H9 (cell line): ENCODE data around the gene CCDC74B. TPM values are rescaled to one million over a fixed set of nuclear protein-coding genes. Genes with fewer than 3 reads are reported as not detected.
"Not testable (repeated sequence)": the region's sequence is repeated elsewhere in the genome, so short reads cannot be mapped to it uniquely, and the experiment has no call there.

Source experiments
- DNase-seq: peaks from one replicate; pipeline ENCODE4 v3.0.0-alpha.2; 2017
- H2AFZ ChIP-seq: one replicate; pipeline ENCODE4 v1.6.1; 2013; ENCODE audit warnings: mild to moderate bottlenecking, low read length, control low read depth, moderate library complexity
- H2AK5ac ChIP-seq: 2 replicates; pipeline ENCODE4 v1.6.1; 2013; ENCODE audit warnings: low read length, control low read depth, mixed read lengths; ENCODE audit not compliant: insufficient read length
- H2BK120ac ChIP-seq: one replicate; pipeline ENCODE4 v1.6.1; 2013; ENCODE audit warnings: low read depth, mild to moderate bottlenecking, low read length, control low read depth, inconsistent platforms; ENCODE audit not compliant: poor library complexity, severe bottlenecking
- H2BK12ac ChIP-seq: 2 replicates; pipeline ENCODE4 v1.6.1; 2013; ENCODE audit warnings: low read length, control low read depth, mixed read lengths, low read depth; ENCODE audit not compliant: insufficient read length
- H2BK15ac ChIP-seq: 2 replicates; pipeline ENCODE4 v1.6.1; 2013; ENCODE audit warnings: low read depth, low read length, control low read depth
- H2BK20ac ChIP-seq: one replicate; pipeline ENCODE4 v1.6.1; 2013; ENCODE audit warnings: low read depth, mild to moderate bottlenecking, low read length, control low read depth, inconsistent platforms; ENCODE audit not compliant: poor library complexity, severe bottlenecking
- H2BK5ac ChIP-seq: 2 replicates; pipeline ENCODE4 v1.6.1; 2013; ENCODE audit warnings: low read length, control low read depth, mixed read lengths; ENCODE audit not compliant: insufficient read length
- H3K14ac ChIP-seq: 2 replicates; pipeline ENCODE4 v1.6.1; 2013; ENCODE audit warnings: low read length, control low read depth; ENCODE audit not compliant: insufficient read depth
- H3K18ac ChIP-seq: 2 replicates; pipeline ENCODE4 v1.6.1; 2013; ENCODE audit warnings: low read depth, mild to moderate bottlenecking, mixed read lengths, low read length, control low read depth; ENCODE audit not compliant: insufficient read length
- H3K23ac ChIP-seq: 2 replicates; pipeline ENCODE4 v1.6.1; 2013; ENCODE audit warnings: low read length, control low read depth, mixed read lengths, low read depth; ENCODE audit not compliant: insufficient read length
- H3K23me2 ChIP-seq: 2 replicates; pipeline ENCODE4 v1.6.1; 2013; ENCODE audit warnings: low read depth, mild to moderate bottlenecking, mixed read lengths, low read length, control low read depth; ENCODE audit not compliant: insufficient read length, poor library complexity, severe bottlenecking
- H3K27ac ChIP-seq: 2 replicates; pipeline ENCODE4 v1.5.1; 2013; ENCODE audit warnings: low read length, control low read depth, mixed read lengths, low read depth; ENCODE audit not compliant: insufficient read length
- H3K27me3 ChIP-seq: 2 replicates; pipeline ENCODE4 v1.6.1; 2013; ENCODE audit warnings: low read length, control low read depth, inconsistent platforms; ENCODE audit not compliant: insufficient read depth
- H3K4ac ChIP-seq: 2 replicates; pipeline ENCODE4 v1.6.1; 2013; ENCODE audit warnings: low read depth, mild to moderate bottlenecking, control low read depth, inconsistent platforms, low read length, moderate library complexity
- H3K4me1 ChIP-seq: 2 replicates; pipeline ENCODE4 v1.6.1; 2013; ENCODE audit warnings: low read length, control low read depth, inconsistent platforms; ENCODE audit not compliant: insufficient read depth
- H3K4me2 ChIP-seq: 2 replicates; pipeline ENCODE4 v1.6.1; 2013; ENCODE audit warnings: low read length, control low read depth, mixed read lengths; ENCODE audit not compliant: insufficient read length, insufficient read depth
- H3K56ac ChIP-seq: 2 replicates; pipeline ENCODE4 v1.6.1; 2013; ENCODE audit warnings: low read depth, mild to moderate bottlenecking, mixed read lengths, low read length, control low read depth; ENCODE audit not compliant: insufficient read length
- H3K79me1 ChIP-seq: 2 replicates; pipeline ENCODE4 v1.6.1; 2013; ENCODE audit warnings: low read depth, mild to moderate bottlenecking, moderate library complexity, low read length, control low read depth, inconsistent platforms; ENCODE audit not compliant: insufficient read depth, poor library complexity, severe bottlenecking
- H3K79me2 ChIP-seq: 2 replicates; pipeline ENCODE4 v1.6.1; 2013; ENCODE audit warnings: low read length, control low read depth, inconsistent platforms; ENCODE audit not compliant: insufficient read depth
- H3K9ac ChIP-seq: 2 replicates; pipeline ENCODE4 v1.6.1; 2013; ENCODE audit warnings: low read length, control low read depth, mixed read lengths; ENCODE audit not compliant: insufficient read length; ENCODE audit errors: extremely low read depth
- H3K9me3 ChIP-seq: one replicate; pipeline ENCODE4 v1.6.1; 2013; ENCODE audit warnings: low read depth, low read length, inconsistent platforms; ENCODE audit not compliant: control insufficient read depth
- H3T11ph ChIP-seq: one replicate; pipeline ENCODE4 v1.6.1; 2013; ENCODE audit warnings: mild to moderate bottlenecking, low read length, control low read depth, inconsistent platforms
- H4K20me1 ChIP-seq: one replicate; pipeline ENCODE4 v1.6.1; 2013; ENCODE audit not compliant: control insufficient read depth, insufficient read length, insufficient read depth
- H4K5ac ChIP-seq: 2 replicates; pipeline ENCODE4 v1.6.1; 2013; ENCODE audit warnings: low read depth, mild to moderate bottlenecking, mixed read lengths, low read length, control low read depth; ENCODE audit not compliant: insufficient read length
- H4K8ac ChIP-seq: replicated peaks from 2 replicates; pipeline ENCODE4 v1.6.1; 2013; ENCODE audit warnings: low read length, control low read depth, mixed read lengths, low read depth; ENCODE audit not compliant: insufficient read length
- H4K91ac ChIP-seq: 2 replicates; pipeline ENCODE4 v1.6.1; 2013; ENCODE audit warnings: low read depth, mild to moderate bottlenecking, moderate library complexity, mixed read lengths, low read length, control low read depth; ENCODE audit not compliant: insufficient read length
- H3K27ac Mint-ChIP-seq, 3 experiments: 2 replicates in 2 of 3; 3 replicates in 1 of 3; pipeline ENCODE4 v1.8.0; 2020 to 2021; ENCODE audit warnings: mixed read lengths in 3 of 3, mild to moderate bottlenecking in 1 of 3, moderate library complexity in 1 of 3
- H3K27me3 Mint-ChIP-seq: 2 replicates; pipeline ENCODE4 v1.8.0; 2021; ENCODE audit warnings: low read depth, mild to moderate bottlenecking, moderate library complexity, mixed read lengths
- H3K36me3 Mint-ChIP-seq, 3 experiments: 2 replicates in 2 of 3; 3 replicates in 1 of 3; pipeline ENCODE4 v1.8.0; 2020 to 2021; ENCODE audit warnings: low read depth in 3 of 3, mixed read lengths in 3 of 3; ENCODE audit not compliant: insufficient read depth in 1 of 3
- H3K4me1 Mint-ChIP-seq, 2 experiments: 2 replicates each; pipeline ENCODE4 v1.8.0; 2020; ENCODE audit warnings: mixed read lengths in 2 of 2
- H3K4me3 Mint-ChIP-seq, 2 experiments: 2 replicates in 1 of 2; 3 replicates in 1 of 2; pipeline ENCODE4 v1.8.0; 2020 to 2021; ENCODE audit warnings: mild to moderate bottlenecking in 2 of 2, mixed read lengths in 2 of 2, moderate library complexity in 1 of 2
- H3K9me3 Mint-ChIP-seq, 2 experiments: 2 replicates in 1 of 2; 3 replicates in 1 of 2; pipeline ENCODE4 v1.8.0; 2020; ENCODE audit warnings: mild to moderate bottlenecking in 2 of 2, mixed read lengths in 2 of 2, moderate library complexity in 1 of 2
- WGBS: extraction: QIAGEN DNeasy Blood & Tissue Kit; methylation state at CpG from one replicate; pipeline ENCODE4 v1.1.7; 2013; ENCODE audit warnings: missing lambda C conversion rate, low lambda C conversion rate, mixed read lengths; ENCODE audit not compliant: insufficient read length; ENCODE audit errors: extremely low coverage; 5-methylcytosine and 5-hydroxymethylcytosine counted together
- total RNA-seq: library from RNA; stranded (reverse); gene quantifications from 2 replicates; pipeline ENCODE4 v1.2.1, GENCODE V29; 2021

Gene CCDC74B
- total RNA-seq, 1 experiment from 2014 or later: 6.7 TPM

DNA sequence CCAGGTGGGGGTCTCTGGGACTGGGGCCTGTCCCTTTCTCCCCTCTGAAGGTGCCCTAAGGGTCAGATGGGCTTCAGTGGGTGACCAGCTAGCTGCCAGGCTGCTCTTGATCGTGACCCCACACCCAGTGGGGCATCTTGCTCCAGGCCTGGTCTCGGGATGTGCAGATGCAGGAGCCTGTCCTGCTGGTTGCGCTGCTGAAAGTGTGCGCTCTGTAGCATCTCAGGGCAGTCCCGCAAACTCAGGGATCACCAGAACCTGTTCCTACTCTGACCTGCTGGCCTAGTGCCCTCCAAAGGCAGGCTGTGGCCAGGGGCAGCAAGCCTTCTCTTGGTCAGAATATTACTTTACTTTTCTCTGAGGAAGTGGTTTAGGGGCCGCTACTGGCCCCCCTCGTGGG lies 4.4 kb downstream of the CCDC74B start:
- not testable (repeated sequence) for H3K79me2 ChIP-seq, H2AFZ ChIP-seq, H3K27ac ChIP-seq, H2BK12ac ChIP-seq, H4K8ac ChIP-seq, H3K23me2 ChIP-seq, H2BK20ac ChIP-seq, H3K4me1 Mint-ChIP-seq, H3K18ac ChIP-seq, H3K4me2 ChIP-seq, H3K4me3 Mint-ChIP-seq, H2AK5ac ChIP-seq, H4K91ac ChIP-seq, H4K5ac ChIP-seq, H3K27me3 ChIP-seq, H2BK5ac ChIP-seq, H3K4me1 ChIP-seq, H3K4ac ChIP-seq, H3K27ac Mint-ChIP-seq, H3K9ac ChIP-seq, H3K9me3 ChIP-seq, H3K36me3 Mint-ChIP-seq, H3K23ac ChIP-seq, H3K79me1 ChIP-seq, H2BK15ac ChIP-seq, H2BK120ac ChIP-seq, H3T11ph ChIP-seq, H3K9me3 Mint-ChIP-seq, H3K56ac ChIP-seq, H3K14ac ChIP-seq, H4K20me1 ChIP-seq
- DNase-seq: peak; percentile 15
- peaks cover 15% of the 10 kb centered on the region for H3K27me3 Mint-ChIP-seq
- no CpG with 5 or more reads among the region's 7 CpGs for WGBS

DNA sequence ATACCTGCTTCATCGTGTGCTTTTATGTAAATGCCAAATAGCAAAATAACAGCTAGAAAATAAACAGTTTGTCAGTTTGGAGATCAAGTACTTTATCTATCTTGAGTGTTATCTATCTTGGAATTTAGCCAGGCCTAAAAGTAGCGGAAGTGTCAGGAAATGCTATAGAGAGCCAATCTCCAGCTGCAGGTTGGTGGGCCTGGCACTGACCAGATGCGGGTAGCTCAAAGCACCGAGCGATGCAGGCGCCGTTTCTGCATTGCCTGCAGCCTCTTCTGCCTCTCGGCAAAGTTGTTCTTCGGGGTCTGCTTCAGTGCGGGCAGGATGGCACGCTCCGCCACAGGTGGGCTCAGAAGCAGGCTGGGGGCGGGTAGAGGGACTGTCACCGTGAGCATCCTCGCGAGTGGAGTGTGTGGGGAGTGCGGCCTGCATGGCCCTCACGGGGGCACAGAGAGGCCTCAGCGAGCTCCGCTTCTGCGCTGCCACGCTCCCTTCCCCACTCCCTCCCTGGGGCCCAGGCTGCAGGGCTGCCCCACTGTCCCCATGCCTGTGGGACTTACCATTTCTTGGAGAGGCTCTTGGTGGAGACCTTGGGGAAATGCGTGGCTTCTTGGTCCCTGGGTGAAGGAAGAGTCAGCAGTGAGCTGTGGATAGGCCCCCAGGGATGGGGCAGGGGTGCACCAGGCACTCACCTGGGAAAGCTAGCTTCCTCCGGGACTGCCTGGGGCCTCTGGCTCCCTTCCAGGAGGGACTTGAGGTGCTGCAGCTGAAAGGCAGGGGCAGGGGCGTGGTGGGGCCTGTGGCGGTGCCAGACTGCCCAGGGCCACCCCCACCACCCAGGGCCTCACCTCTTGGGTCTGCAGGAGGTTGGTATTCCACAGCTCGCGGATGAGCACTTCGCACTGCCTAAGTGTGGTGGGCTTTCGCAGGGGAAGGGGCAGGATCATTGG lies 5.3 kb downstream of the CCDC74B start:
- H3K23ac ChIP-seq, H3K23me2 ChIP-seq, H3K9me3 Mint-ChIP-seq, H3K79me2 ChIP-seq, H3K4me1 Mint-ChIP-seq, H2BK20ac ChIP-seq, H2BK15ac ChIP-seq, H3K4me3 Mint-ChIP-seq, H3K9me3 ChIP-seq, H3K36me3 Mint-ChIP-seq, H3K27me3 ChIP-seq, H3K27ac Mint-ChIP-seq, H3K79me1 ChIP-seq, H3K56ac ChIP-seq, H2AFZ ChIP-seq, H3T11ph ChIP-seq, H4K8ac ChIP-seq, H2BK5ac ChIP-seq, H3K4ac ChIP-seq, H4K91ac ChIP-seq, H3K9ac ChIP-seq, H3K4me1 ChIP-seq, H3K18ac ChIP-seq, H3K27ac ChIP-seq, H3K4me2 ChIP-seq, H3K14ac ChIP-seq, H2BK12ac ChIP-seq, H2AK5ac ChIP-seq, H4K5ac ChIP-seq, H4K20me1 ChIP-seq, H2BK120ac ChIP-seq: not testable (repeated sequence)
- H3K27me3 Mint-ChIP-seq: peaks cover 12% of the 10 kb centered on the region
- WGBS: no CpG with 5 or more reads among the region's 30 CpGs
- peak; percentile 15 for DNase-seq
